Natural killer cell (primary cell): ENCODE measurements around the gene DHTKD1. TPM values are rescaled to one million over a fixed set of nuclear protein-coding genes. Genes with fewer than 3 reads are reported as not detected.
A peak's percentile ranks its signal among the peaks of the same experiment; 100 is the strongest.

ENCODE experiments used
- ATAC-seq, 3 donors: fragments of 150-1000 bp in 2 of 3; fragments of 200-7000 bp in 1 of 3; cut with Tn5 transposase; 1 replicate in 1 of 3; 2 replicates in 2 of 3; pipeline ENCODE4 v1.10.0; 2021; ENCODE audit warnings: mild to moderate bottlenecking in 2 of 3, moderate library complexity in 2 of 3
- DNase-seq, 2 donors: peaks; one replicate each; pipeline versions ENCODE4 v3.0.0 to v3.0.0-alpha.2; 2013 to 2021; ENCODE audit warnings: mixed read lengths in 1 of 2
- H3K27ac ChIP-seq: one replicate; pipeline ENCODE4 v1.5.1; 2013; ENCODE audit warnings: mild to moderate bottlenecking, low read length
- H3K27me3 ChIP-seq: one replicate; pipeline ENCODE4 v1.6.1; 2013; ENCODE audit warnings: low read length; ENCODE audit not compliant: control insufficient read depth, insufficient read depth
- H3K36me3 ChIP-seq: one replicate; pipeline ENCODE4 v1.6.1; 2013; ENCODE audit warnings: low read length; ENCODE audit not compliant: control insufficient read depth, insufficient read depth
- H3K4me1 ChIP-seq: one replicate; pipeline ENCODE4 v1.6.1; 2013; ENCODE audit warnings: low read length; ENCODE audit not compliant: control insufficient read depth, insufficient read depth
- H3K4me3 ChIP-seq: one replicate; pipeline ENCODE4 v1.5.1; 2013; ENCODE audit warnings: low read length
- H3K9me3 ChIP-seq: one replicate; pipeline ENCODE4 v1.6.1; 2013; ENCODE audit warnings: low read length; ENCODE audit not compliant: control insufficient read depth, insufficient read depth
- H3K27ac Mint-ChIP-seq, 2 donors: one replicate each; pipeline ENCODE4 v1.8.0; 2022; ENCODE audit warnings: mild to moderate bottlenecking in 2 of 2, mixed read lengths in 2 of 2, moderate library complexity in 1 of 2
- H3K27me3 Mint-ChIP-seq, 2 donors: one replicate each; pipeline ENCODE4 v1.8.0; 2022; ENCODE audit warnings: low read depth in 2 of 2, mixed read lengths in 2 of 2
- H3K36me3 Mint-ChIP-seq: one replicate; pipeline ENCODE4 v1.8.0; 2022; ENCODE audit warnings: mixed read lengths
- H3K4me1 Mint-ChIP-seq, 2 donors: one replicate each; pipeline ENCODE4 v1.8.0; 2022; ENCODE audit warnings: mixed read lengths in 2 of 2
- H3K4me3 Mint-ChIP-seq: one replicate; pipeline ENCODE4 v1.8.0; 2022; ENCODE audit warnings: mild to moderate bottlenecking, moderate library complexity, mixed read lengths
- H3K9me3 Mint-ChIP-seq, 2 donors: one replicate each; pipeline ENCODE4 v1.8.0; 2022; ENCODE audit warnings: mixed read lengths in 2 of 2
- CTCF ChIP-seq: fragments of 200-600 bp; IDR thresholded peaks from one replicate; pipeline ENCODE4 v1.8.0; 2022; ENCODE audit warnings: antibody characterized with exemption
- WGBS: methylation state at CpG from one replicate; pipeline ENCODE4 v1.1.7; 2013; ENCODE audit warnings: missing lambda C conversion rate; ENCODE audit not compliant: insufficient coverage; 5-methylcytosine and 5-hydroxymethylcytosine counted together
- intact Hi-C: fragments of 100-400 bp; cut with micrococcal nuclease; formaldehyde crosslinking; loops from one replicate; pipeline ENCODE4 v1.14.2; 2022
- total RNA-seq, 4 donors: library from RNA; stranded (reverse); fragments of 120-200 nt in 1 of 4; gene quantifications; one replicate each; pipeline versions ENCODE4 v1.2.3 to v1.2.4, GENCODE V29; 2013 to 2022

The DHTKD1 gene
- total RNA-seq, 3 donors from 2014 or later (not counting 1 experiment from before 2014, with no cell fraction given): 14.4 to 17.3 (median 14.8) TPM

- Mint-ChIP-seq H3K27me3 (no peaks in the 10 kb centered on the region), H3K36me3 (no peaks in the 10 kb centered on the region), H3K27ac (peak overlapping the region; percentile 49 to 58), H3K4me3 (peak overlapping the region; percentile 17), H3K4me1 (peaks cover 25 to 33% of the 10 kb centered on the region in 2 donors), H3K9me3 (no peaks in the 10 kb centered on the region)
- Histone ChIP-seq H3K27me3 (no peaks in the 10 kb centered on the region), H3K4me3 (no peak overlapping the region), H3K4me1 (peaks cover 10% of the 10 kb centered on the region), H3K27ac (peak overlapping the region; percentile 38), H3K36me3 (peaks cover 19% of the 10 kb centered on the region), H3K9me3 (no peaks in the 10 kb centered on the region)
- no peak for TF ChIP-seq CTCF
- ATAC-seq: no peak
- intact Hi-C loops: no loop called here
- peak in 1 of 2 donors; percentile 29 for DNase-seq
- WGBS: 11% methylated on average over 1 of the region's 1 CpG
These were observed 46.0 kb upstream of the DHTKD1 start for GRCh38 chr10:12022580-12023257.

GRCh38 chr10:12025591-12025990 lies 43.2 kb upstream of the DHTKD1 start:
- Histone ChIP-seq H3K27me3 (no peaks in the 10 kb centered on the region), H3K4me1 (peaks cover 10% of the 10 kb centered on the region), H3K4me3 (no peak overlapping the region), H3K27ac (no peak overlapping the region), H3K9me3 (no peaks in the 10 kb centered on the region), H3K36me3 (peaks cover 35% of the 10 kb centered on the region)
- no peaks in the 10 kb centered on the region for H3K9me3 Mint-ChIP-seq
- TF ChIP-seq CTCF: no peak
- H3K27ac Mint-ChIP-seq: peak overlapping the region; percentile 41 to 49
- intact Hi-C loops: no loop called here
- DNase-seq (no peak), ATAC-seq (no peak)
- H3K36me3 Mint-ChIP-seq: no peaks in the 10 kb centered on the region
- 80% methylated on average over 5 of the region's 5 CpGs for WGBS
- no peaks in the 10 kb centered on the region for H3K27me3 Mint-ChIP-seq
- peaks cover 30 to 37% of the 10 kb centered on the region in 2 donors for H3K4me1 Mint-ChIP-seq
- H3K4me3 Mint-ChIP-seq: no peak overlapping the region

GRCh38 chr10:12027539-12027938 lies 41.2 kb upstream of the DHTKD1 start:
- H3K27ac Mint-ChIP-seq: peak overlapping the region in 1 of 2 donors; percentile 60
- intact Hi-C loops: no loop called here
- Histone ChIP-seq H3K4me3 (no peak overlapping the region), H3K9me3 (no peaks in the 10 kb centered on the region), H3K36me3 (peaks cover 36% of the 10 kb centered on the region), H3K4me1 (peaks cover 3% of the 10 kb centered on the region), H3K27ac (no peak overlapping the region), H3K27me3 (no peaks in the 10 kb centered on the region)
- no peak for DNase-seq
- 71% methylated on average over 2 of the region's 2 CpGs for WGBS
- H3K9me3 Mint-ChIP-seq: no peaks in the 10 kb centered on the region
- no peak overlapping the region for H3K4me3 Mint-ChIP-seq
- H3K4me1 Mint-ChIP-seq: peaks cover 24 to 25% of the 10 kb centered on the region in 2 donors
- ATAC-seq: no peak
- no peaks in the 10 kb centered on the region for H3K27me3 Mint-ChIP-seq
- H3K36me3 Mint-ChIP-seq: no peaks in the 10 kb centered on the region
- no peak for TF ChIP-seq CTCF

- ATAC-seq: no peak
- no peak for DNase-seq
- Histone ChIP-seq H3K36me3 (peaks cover 49% of the 10 kb centered on the region), H3K4me1 (no peaks in the 10 kb centered on the region), H3K27me3 (no peaks in the 10 kb centered on the region), H3K4me3 (no peak overlapping the region), H3K9me3 (no peaks in the 10 kb centered on the region), H3K27ac (no peak overlapping the region)
- H3K27ac Mint-ChIP-seq: no peak overlapping the region
- peaks cover 16 to 23% of the 10 kb centered on the region in 2 donors for H3K4me1 Mint-ChIP-seq
- H3K9me3 Mint-ChIP-seq: no peaks in the 10 kb centered on the region
- peaks cover 8% of the 10 kb centered on the region for H3K36me3 Mint-ChIP-seq
- 94% methylated on average over 2 of the region's 4 CpGs for WGBS
- TF ChIP-seq CTCF: no peak
- no peak overlapping the region for H3K4me3 Mint-ChIP-seq
- intact Hi-C loops: no loop called here
- no peaks in the 10 kb centered on the region for H3K27me3 Mint-ChIP-seq
These were observed 37.4 kb upstream of the DHTKD1 start for GRCh38 chr10:12031404-12031803.
